ENCODE results near the gene TTC17. TPM values are rescaled to one million over a fixed set of nuclear protein-coding genes. Genes with fewer than 3 reads are reported as not detected.
A peak's percentile ranks its signal among the peaks of the same experiment; 100 is the strongest.

Gene TTC17
- total and polyA plus RNA-seq, 9 of the 15 experiments (the other 6 are each of a cell fraction or from before 2014, with no cell fraction given), result 19.7 to 99.1 (median 53.3) TPM

DNA sequence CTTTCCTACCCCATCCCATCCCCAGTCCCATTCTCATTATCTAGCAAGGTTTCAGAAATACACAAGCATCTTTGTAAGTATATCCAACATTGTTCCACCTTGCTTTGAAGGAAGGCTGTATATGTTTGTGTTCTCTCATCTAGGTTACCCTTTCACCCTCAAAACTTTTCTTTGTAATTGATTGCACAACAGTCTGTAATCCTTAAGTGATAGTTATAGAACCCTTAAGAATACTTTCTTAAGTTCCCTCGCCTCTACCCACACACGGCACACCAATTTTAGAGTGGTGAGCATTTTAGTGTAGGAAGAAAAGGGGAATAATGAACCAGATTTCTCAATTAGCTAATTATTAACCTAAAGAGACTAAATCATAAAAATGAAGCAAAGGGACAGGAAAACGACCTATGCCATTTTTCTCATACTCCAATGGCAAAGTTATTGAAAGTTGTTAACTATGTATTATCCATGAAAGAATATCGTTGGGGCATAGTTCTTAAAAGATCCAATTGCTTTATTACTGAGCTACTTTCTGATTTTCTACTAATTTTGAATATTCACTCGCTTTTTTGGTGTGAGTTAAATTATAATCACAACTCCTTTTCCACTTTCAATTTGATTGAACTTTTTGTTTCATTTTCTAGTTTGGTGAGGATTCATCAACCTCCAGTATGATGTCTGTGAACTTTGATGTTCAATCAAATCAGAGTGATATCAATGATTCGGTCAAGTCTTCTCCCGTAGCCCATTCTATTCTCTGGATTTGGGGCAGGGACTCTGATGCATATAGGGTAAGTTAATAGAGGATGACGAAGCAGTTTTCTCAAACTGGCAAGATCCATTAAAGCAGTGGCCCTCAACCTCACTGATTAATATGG lies 44.9 kb downstream of the TTC17 start:
- Histone ChIP-seq H3K4me2 (ENCODE audit: insufficient read depth, low read length) (no peak overlapping the region), H3K27me3 (ENCODE audit: control insufficient read depth in 2 of 2, insufficient read depth in 2 of 2, low read length in 2 of 2) (no peaks in the 10 kb centered on the region), H3K4me1 (replicated peaks in 1 of 2; ENCODE audit: control insufficient read depth in 2 of 2, insufficient read depth in 2 of 2, low read length in 2 of 2) (no peaks in the 10 kb centered on the region), H3K9me3 (replicated peaks; ENCODE audit: control insufficient read depth, insufficient read depth, low read depth, low read length) (no peaks in the 10 kb centered on the region), H3K9ac (ENCODE audit: insufficient read depth in 1 of 2, low read depth in 2 of 2, low read length in 2 of 2) (no peak overlapping the region), H3K79me2 (ENCODE audit: control insufficient read depth, insufficient read depth, low read length) (no peaks in the 10 kb centered on the region), H3K4me3 (no peak overlapping the region), H3K9me1 (ENCODE audit: control insufficient read depth, insufficient read depth, low read length) (no peaks in the 10 kb centered on the region), H4K20me1 (replicated peaks; ENCODE audit: control insufficient read depth, insufficient read depth, low read length) (no peaks in the 10 kb centered on the region), H2AFZ (ENCODE audit: low read depth, low read length) (no peak overlapping the region), H3K36me3 (ENCODE audit: control insufficient read depth, insufficient read depth, low read length) (peaks cover 96% of the 10 kb centered on the region), H3K27ac (ENCODE audit: extremely low read depth, low read depth, low read length) (no peak overlapping the region)
- ATAC-seq, result no peak
- TF ChIP-seq NFE2L1 (tag; IDR thresholded peaks at IDR 0.05; ENCODE audit: borderline replicate concordance, low read depth) (peak; percentile 49; the same call in 1 of the 2 replicates), NFE2 (IDR thresholded peaks at IDR 0.05; ENCODE audit: low read depth) (peak; percentile 48; the same call in 1 of the 2 replicates), POLR2AphosphoS2 (IDR thresholded peaks at IDR 0.05; ENCODE audit: low read length) (0 out of 2 replicates have a peak, but pooled peaks have one; percentile 40), KDM2B (CRISPR knock-in tag; IDR thresholded peaks at IDR 0.05) (no peak), MAFG (tag; conservative IDR thresholded peaks at IDR 0.05) (peak; percentile 75), ZNF316 (IDR thresholded peaks at IDR 0.05) (0 out of 2 replicates have a peak, but pooled peaks have one; percentile 15), CEBPG (CRISPR knock-in tag; IDR thresholded peaks at IDR 0.05) (no peak), CEBPG (tag; conservative IDR thresholded peaks at IDR 0.05 in 1 of 2, IDR thresholded peaks at IDR 0.05 in 1 of 2) (peak; percentile 58 to 69; a peak in 3 of 4 replicates), MGA (IDR thresholded peaks at IDR 0.05) (no peak), CEBPB (tag; IDR thresholded peaks at IDR 0.05) (peak; percentile 71)
- POLR2A ChIA-PET, result interaction anchor here (1.0 to 1.2 kb wide), 2 partner anchors 10 to 21 kb away, joined by 3 read pairs; no protein-coding TSS in a partner anchor
- no peak for FAIRE-seq
- intact Hi-C loops (cut with micrococcal nuclease), result no loop called here
- DNase-seq (ENCODE audit: extremely low read depth in 1 of 4, low spot score in 3 of 4), result no peak
- in situ Hi-C loops (cut with MboI), result no loop called here
- no TSS peak for BruUV-seq (replicated peaks)
- CTCF ChIA-PET (ENCODE audit: low intra/inter-chr PET ratio), result no interaction called here
- 90% methylated on average over 8 of the region's 8 CpGs for WGBS (ENCODE audit: insufficient coverage, low coverage, missing lambda C conversion rate)

Measured in K562 (cell line).